ENCODE results near the gene GALNT1.

DNA sequence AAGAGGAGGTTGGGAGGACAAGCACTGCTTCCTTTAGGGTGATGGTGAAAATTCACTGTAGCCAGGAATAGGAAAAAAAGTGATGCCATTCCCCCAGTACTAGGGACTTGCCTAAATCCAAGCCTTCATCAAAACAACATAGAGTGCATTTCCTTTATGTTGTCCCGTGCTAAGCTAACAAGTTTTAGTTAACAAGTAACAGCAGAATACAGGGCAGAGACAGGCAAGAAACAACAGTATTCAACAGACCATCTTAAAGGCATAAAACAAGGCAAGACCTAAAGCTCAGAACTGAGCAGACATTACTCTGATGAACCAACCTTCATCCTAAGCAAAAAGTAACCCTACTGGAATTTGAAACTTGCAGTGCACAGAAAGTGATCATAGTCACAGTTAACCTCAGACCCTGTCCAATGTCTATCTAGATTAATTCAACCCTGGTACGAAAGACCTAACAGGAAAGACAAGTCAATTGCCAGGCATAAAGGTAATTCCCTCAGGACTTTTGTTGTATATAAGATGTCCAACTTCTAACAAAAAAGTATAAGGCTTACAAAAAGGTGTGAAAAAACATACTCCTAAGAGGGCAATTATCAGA is 34.4 kb upstream of the GALNT1 start:
- TF ChIP-seq NFYB (CRISPR knock-in tag; conservative IDR thresholded peaks at IDR 0.05; ENCODE audit: low read depth) = no peak
- TF ChIP-seq, protein P1, sequence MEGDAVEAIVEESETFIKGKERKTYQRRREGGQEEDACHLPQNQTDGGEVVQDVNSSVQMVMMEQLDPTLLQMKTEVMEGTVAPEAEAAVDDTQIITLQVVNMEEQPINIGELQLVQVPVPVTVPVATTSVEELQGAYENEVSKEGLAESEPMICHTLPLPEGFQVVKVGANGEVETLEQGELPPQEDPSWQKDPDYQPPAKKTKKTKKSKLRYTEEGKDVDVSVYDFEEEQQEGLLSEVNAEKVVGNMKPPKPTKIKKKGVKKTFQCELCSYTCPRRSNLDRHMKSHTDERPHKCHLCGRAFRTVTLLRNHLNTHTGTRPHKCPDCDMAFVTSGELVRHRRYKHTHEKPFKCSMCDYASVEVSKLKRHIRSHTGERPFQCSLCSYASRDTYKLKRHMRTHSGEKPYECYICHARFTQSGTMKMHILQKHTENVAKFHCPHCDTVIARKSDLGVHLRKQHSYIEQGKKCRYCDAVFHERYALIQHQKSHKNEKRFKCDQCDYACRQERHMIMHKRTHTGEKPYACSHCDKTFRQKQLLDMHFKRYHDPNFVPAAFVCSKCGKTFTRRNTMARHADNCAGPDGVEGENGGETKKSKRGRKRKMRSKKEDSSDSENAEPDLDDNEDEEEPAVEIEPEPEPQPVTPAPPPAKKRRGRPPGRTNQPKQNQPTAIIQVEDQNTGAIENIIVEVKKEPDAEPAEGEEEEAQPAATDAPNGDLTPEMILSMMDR (IDR thresholded peaks at IDR 0.05) = no peak
- TF ChIP-seq, protein P2, sequence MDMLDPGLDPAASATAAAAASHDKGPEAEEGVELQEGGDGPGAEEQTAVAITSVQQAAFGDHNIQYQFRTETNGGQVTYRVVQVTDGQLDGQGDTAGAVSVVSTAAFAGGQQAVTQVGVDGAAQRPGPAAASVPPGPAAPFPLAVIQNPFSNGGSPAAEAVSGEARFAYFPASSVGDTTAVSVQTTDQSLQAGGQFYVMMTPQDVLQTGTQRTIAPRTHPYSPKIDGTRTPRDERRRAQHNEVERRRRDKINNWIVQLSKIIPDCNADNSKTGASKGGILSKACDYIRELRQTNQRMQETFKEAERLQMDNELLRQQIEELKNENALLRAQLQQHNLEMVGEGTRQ (CRISPR knock-in tag; IDR thresholded peaks at IDR 0.05) = no peak
- no peak for TF ChIP-seq SMAD4 (CRISPR knock-in tag; IDR thresholded peaks at IDR 0.05)

Measured in WTC11 (cell line).